Ishikawa (cell line): ENCODE results near the gene CAMTA1.

Experiments used
- CREB1 ChIP-seq: IDR thresholded peaks from 2 replicates; pipeline ENCODE4 v1.6.1; 2012; ENCODE audit warnings: low read depth
- MAX ChIP-seq: IDR thresholded peaks from 2 replicates; pipeline ENCODE4 v1.6.1; 2012
- RAD21 ChIP-seq: IDR thresholded peaks from 2 replicates; pipeline ENCODE4 v1.6.1; 2012; ENCODE audit warnings: low read depth
- REST ChIP-seq: IDR thresholded peaks from 2 replicates; pipeline ENCODE4 v1.6.1; 2012; ENCODE audit warnings: low read depth, mild to moderate bottlenecking
- TEAD4 ChIP-seq: IDR thresholded peaks from 2 replicates; pipeline ENCODE4 v1.6.1; 2012
- USF1 ChIP-seq: IDR thresholded peaks from 2 replicates; pipeline ENCODE4 v1.6.1; 2012
- YY1 ChIP-seq: IDR thresholded peaks from 2 replicates; pipeline ENCODE4 v1.6.1; 2012; ENCODE audit warnings: low read depth

GRCh38 chr1:7454052-7454815, 669.0 kb downstream of the CAMTA1 start:
- TF ChIP-seq REST (no peak), TEAD4 (no peak), RAD21 (no peak; the same call in 1 of the 2 replicates), CREB1 (no peak), USF1 (no peak), MAX (no peak), YY1 (no peak)
